Loucy (cell line): ENCODE measurements around the gene ATP1A3.

Experiments used
- H2AFZ ChIP-seq: fragments of 200-600 bp; sonication (generic); 2 replicates; pipeline ENCODE4 v1.6.0; 2016; ENCODE audit warnings: antibody characterized with exemption, mild to moderate bottlenecking, low read length, moderate library complexity
- H3F3A ChIP-seq: fragments of 200-600 bp; 2 replicates; pipeline ENCODE4 v1.6.0; 2016; ENCODE audit warnings: antibody characterized with exemption, low read depth, mild to moderate bottlenecking
- H3K27me3 ChIP-seq: fragments of 200-600 bp; sonication (generic); 2 replicates; pipeline ENCODE4 v1.6.1; 2014; ENCODE audit warnings: low read length, mild to moderate bottlenecking; ENCODE audit not compliant: insufficient read depth, poor library complexity, severe bottlenecking
- H3K36me3 ChIP-seq: fragments of 200-600 bp; sonication (generic); 2 replicates; pipeline ENCODE4 v1.6.1; 2016; ENCODE audit warnings: low read length; ENCODE audit not compliant: insufficient read depth
- H3K4me1 ChIP-seq: fragments of 200-600 bp; sonication (generic); 2 replicates; pipeline ENCODE4 v1.5.1; 2014; ENCODE audit warnings: low read length, mild to moderate bottlenecking; ENCODE audit not compliant: insufficient read depth, poor library complexity, severe bottlenecking
- H3K4me2 ChIP-seq: fragments of 200-600 bp; sonication (generic); 2 replicates; pipeline ENCODE4 v1.6.0; 2014; ENCODE audit warnings: antibody characterized with exemption, low read length, low read depth, mild to moderate bottlenecking; ENCODE audit not compliant: poor library complexity, severe bottlenecking
- H3K4me3 ChIP-seq: fragments of 200-600 bp; sonication (generic); 2 replicates; pipeline ENCODE4 v1.5.1; 2014; ENCODE audit warnings: low read length, mild to moderate bottlenecking, mixed read lengths; ENCODE audit not compliant: poor library complexity, severe bottlenecking
- H3K79me2 ChIP-seq: fragments of 200-600 bp; sonication (generic); 2 replicates; pipeline ENCODE4 v1.6.1; 2014; ENCODE audit warnings: low read length; ENCODE audit not compliant: insufficient read depth
- H3K9ac ChIP-seq: fragments of 200-600 bp; sonication (generic); 2 replicates; pipeline ENCODE4 v1.6.0; 2014; ENCODE audit warnings: mild to moderate bottlenecking, low read depth, low read length, moderate library complexity; ENCODE audit not compliant: poor library complexity, severe bottlenecking
- H3K9me2 ChIP-seq: fragments of 200-600 bp; sonication (generic); replicated peaks from 2 replicates; pipeline ENCODE4 v1.6.1; 2016; ENCODE audit warnings: low read depth, low read length, mixed read lengths
- H3K9me3 ChIP-seq: fragments of 200-600 bp; sonication (generic); 2 replicates; pipeline ENCODE4 v1.6.1; 2014; ENCODE audit warnings: mild to moderate bottlenecking, antibody characterized with exemption, low read length, low read depth; ENCODE audit not compliant: insufficient read depth
- H4K20me1 ChIP-seq: fragments of 200-600 bp; sonication (generic); 2 replicates; pipeline ENCODE4 v1.6.0; 2014; ENCODE audit warnings: antibody characterized with exemption, low read length, mild to moderate bottlenecking; ENCODE audit not compliant: insufficient read depth, poor library complexity, severe bottlenecking
- CTCF ChIP-seq: fragments of 200-600 bp; sonication (generic); conservative IDR thresholded peaks from 2 replicates; pipeline ENCODE4 v1.5.1; 2014; ENCODE audit warnings: mild to moderate bottlenecking, antibody characterized with exemption, low read length
- EZH2phosphoT487 ChIP-seq: fragments of 200-600 bp; IDR thresholded peaks from 2 replicates; pipeline ENCODE4 v1.6.1; 2018; ENCODE audit warnings: antibody characterized with exemption, mild to moderate bottlenecking, moderate library complexity, borderline replicate concordance

The ATP1A3 gene

GRCh38 chr19:42010245-42011126, 16.5 kb upstream of the ATP1A3 start:
- Histone ChIP-seq H3K9me3 (no peaks in the 10 kb centered on the region), H3F3A (no peaks in the 10 kb centered on the region), H3K36me3 (no peaks in the 10 kb centered on the region), H3K4me2 (no peak overlapping the region), H2AFZ (no peak overlapping the region), H3K79me2 (no peaks in the 10 kb centered on the region), H3K9ac (no peak overlapping the region), H3K9me2 (no peaks in the 10 kb centered on the region), H3K4me1 (no peaks in the 10 kb centered on the region), H3K4me3 (no peak overlapping the region), H3K27me3 (no peaks in the 10 kb centered on the region), H4K20me1 (no peaks in the 10 kb centered on the region)
- TF ChIP-seq EZH2phosphoT487 (no peak), CTCF (no peak)

- Histone ChIP-seq H3K9me2 (no peaks in the 10 kb centered on the region), H3K4me1 (no peaks in the 10 kb centered on the region), H3K9me3 (no peaks in the 10 kb centered on the region), H3K36me3 (no peaks in the 10 kb centered on the region), H3K27me3 (no peaks in the 10 kb centered on the region), H4K20me1 (no peaks in the 10 kb centered on the region), H3F3A (no peaks in the 10 kb centered on the region), H3K4me2 (no peak overlapping the region), H3K9ac (no peak overlapping the region), H2AFZ (no peak overlapping the region), H3K4me3 (no peak overlapping the region), H3K79me2 (no peaks in the 10 kb centered on the region)
- TF ChIP-seq CTCF = no peak
- TF ChIP-seq EZH2phosphoT487 = no peak
Observed at GRCh38 chr19:42006569-42006968, 12.5 kb upstream of the ATP1A3 start.

GRCh38 chr19:42005504-42005903, 11.5 kb upstream of the ATP1A3 start:
- no peaks in the 10 kb centered on the region for H3K27me3 ChIP-seq
- no peaks in the 10 kb centered on the region for H3K79me2 ChIP-seq

More at GRCh38 chr19:42005504-42005903, 11.5 kb upstream of the ATP1A3 start:
- no peak overlapping the region for H3K4me2 ChIP-seq
- H3K4me1 ChIP-seq = no peaks in the 10 kb centered on the region
- H3K9me2 ChIP-seq = no peaks in the 10 kb centered on the region
- no peaks in the 10 kb centered on the region for H3K9me3 ChIP-seq
- no peaks in the 10 kb centered on the region for H4K20me1 ChIP-seq
- H3F3A ChIP-seq = no peaks in the 10 kb centered on the region
- H2AFZ ChIP-seq = no peak overlapping the region
- no peak overlapping the region for H3K9ac ChIP-seq
- no peaks in the 10 kb centered on the region for H3K36me3 ChIP-seq
- TF ChIP-seq EZH2phosphoT487 (no peak), CTCF (no peak)
- no peak overlapping the region for H3K4me3 ChIP-seq
